ENCODE data around the gene NR3C2.

Gene NR3C2

GRCh38 chr4:148302416-148302815, 139.8 kb downstream of the NR3C2 start:
- no peak for DNase-seq

DNA sequence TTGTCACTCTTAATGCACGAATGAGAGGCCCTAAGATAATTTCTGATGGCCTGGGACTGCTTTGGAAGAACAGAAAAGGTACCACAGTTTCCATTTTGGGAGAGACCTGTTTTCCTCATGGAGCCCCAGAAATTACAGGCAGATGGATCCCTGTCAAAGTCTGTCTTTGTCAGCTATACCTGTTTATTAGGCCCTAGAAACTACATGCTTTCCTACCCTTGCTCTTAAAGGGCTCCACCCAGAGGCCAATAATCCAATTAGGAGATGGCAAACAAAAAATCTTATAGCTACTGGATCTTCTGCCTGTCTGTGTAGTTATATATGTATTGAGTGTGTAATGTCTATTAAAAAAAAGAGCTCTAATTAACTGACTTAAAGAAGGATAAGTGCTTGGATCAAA, 141.3 kb downstream of the NR3C2 start:
- no peak for DNase-seq

DNA sequence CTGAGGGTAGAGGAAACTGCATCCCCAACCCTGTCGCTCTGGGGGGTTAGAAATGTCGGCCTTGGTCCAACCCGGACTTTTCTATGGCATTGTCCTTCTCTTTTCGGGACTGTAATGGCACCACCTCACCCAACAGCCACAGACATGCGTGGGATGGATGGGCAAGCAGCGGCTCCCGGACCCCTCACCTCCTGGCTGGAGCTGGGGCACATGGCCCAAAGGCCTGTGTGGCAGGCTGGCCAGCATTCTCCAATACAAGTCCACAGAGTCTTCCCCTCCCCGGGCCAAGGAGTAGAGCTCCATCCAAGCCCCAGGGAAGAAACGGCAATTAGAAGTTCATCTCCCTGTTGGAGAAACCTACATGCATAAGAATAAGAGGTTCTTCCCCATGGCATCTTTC, 142.9 kb downstream of the NR3C2 start:
- DNase-seq: no peak

GRCh38 chr4:148296498-148296897, 145.7 kb downstream of the NR3C2 start:
- no peak for DNase-seq

DNA sequence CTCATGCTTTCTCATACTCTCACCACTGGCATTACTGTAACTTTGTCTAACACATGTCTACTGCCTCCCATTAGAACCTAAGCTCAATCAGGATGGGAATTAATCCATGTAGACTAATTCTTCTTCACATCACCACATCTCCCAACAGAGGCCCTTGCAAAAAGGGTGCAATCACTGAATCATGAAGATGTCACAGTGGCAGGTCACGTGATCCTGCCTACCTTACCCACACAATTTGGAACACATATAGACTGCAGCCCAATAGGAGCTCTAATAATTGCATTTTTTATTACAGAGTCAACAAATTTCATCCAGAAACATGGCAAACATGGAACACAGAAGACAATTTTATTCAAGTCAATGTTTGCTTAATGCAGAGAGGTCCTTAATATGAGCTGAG, 146.6 kb downstream of the NR3C2 start:
- no peak for DNase-seq

GRCh38 chr4:148293571-148293970, 148.6 kb downstream of the NR3C2 start:
- DNase-seq: no peak

- DNase-seq: no peak
Measured at GRCh38 chr4:148292686-148293085, 149.5 kb downstream of the NR3C2 start.

- DNase-seq: no peak
Measured at GRCh38 chr4:148289740-148290139, 152.5 kb downstream of the NR3C2 start.

DNA sequence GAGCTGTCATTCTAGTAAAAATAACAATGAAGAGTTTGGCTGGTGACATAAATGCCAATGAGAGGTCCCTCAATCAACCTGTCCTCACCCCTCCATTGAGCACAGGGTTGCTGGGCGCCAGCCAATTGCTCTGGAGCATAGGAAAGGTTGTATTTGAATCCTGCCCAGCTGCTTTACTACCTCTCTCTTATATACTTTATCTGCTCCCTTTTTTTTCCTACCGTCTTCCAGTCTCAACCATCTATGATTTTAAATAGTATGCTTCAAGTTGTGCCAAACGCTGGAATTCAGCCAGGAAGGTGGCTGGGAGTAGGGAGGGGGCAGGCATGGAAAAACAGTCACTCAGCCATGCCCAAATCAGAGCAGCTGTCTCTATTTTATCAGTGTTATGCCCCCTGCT, 153.8 kb downstream of the NR3C2 start:
- no peak for DNase-seq

- DNase-seq: no peak
Measured at GRCh38 chr4:148287111-148287510, 155.1 kb downstream of the NR3C2 start.

DNA sequence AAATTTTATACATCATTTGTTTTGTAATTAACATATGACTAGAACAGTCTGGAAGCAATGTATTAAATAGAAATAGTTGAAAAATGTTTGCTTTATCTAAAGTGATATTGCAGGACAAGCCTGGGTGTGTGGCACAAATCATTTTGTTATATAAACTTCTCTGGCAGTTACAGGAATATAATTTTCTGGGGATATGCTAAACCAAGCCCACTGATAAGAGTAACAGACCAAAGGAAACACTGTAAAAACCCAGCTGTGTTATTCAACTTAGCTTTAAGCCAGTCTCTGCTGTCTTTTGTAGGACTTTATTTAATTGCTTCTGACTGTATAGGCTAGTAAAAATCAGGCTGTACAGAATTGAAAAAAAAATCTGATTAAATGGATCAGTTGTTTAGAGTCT, 156.2 kb downstream of the NR3C2 start:
- no peak for DNase-seq

DNA sequence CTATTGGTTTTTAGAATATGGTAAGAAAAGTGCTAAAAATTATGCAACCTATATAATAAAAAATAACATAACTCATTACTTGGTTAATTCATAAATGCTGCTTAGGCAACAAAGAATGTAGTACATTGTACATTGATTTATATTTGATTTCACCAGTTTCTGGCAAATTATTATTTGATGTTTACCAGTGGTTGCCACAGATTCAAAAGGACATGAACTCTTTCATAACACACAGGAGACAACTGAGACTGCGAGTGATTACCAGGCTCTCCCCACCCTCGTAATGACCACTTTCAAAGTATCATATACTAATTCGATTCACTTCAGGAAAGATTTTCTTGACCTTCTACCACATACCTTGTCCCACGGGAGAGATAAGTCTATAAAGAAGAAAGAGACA, 158.5 kb downstream of the NR3C2 start:
- no peak for DNase-seq

- no peak for DNase-seq
Measured at GRCh38 chr4:148278310-148278709, 163.9 kb downstream of the NR3C2 start.

GRCh38 chr4:148275266-148275665, 166.9 kb downstream of the NR3C2 start:
- DNase-seq: no peak

GRCh38 chr4:148273501-148273986, 168.7 kb downstream of the NR3C2 start:
- DNase-seq: no peak

DNA sequence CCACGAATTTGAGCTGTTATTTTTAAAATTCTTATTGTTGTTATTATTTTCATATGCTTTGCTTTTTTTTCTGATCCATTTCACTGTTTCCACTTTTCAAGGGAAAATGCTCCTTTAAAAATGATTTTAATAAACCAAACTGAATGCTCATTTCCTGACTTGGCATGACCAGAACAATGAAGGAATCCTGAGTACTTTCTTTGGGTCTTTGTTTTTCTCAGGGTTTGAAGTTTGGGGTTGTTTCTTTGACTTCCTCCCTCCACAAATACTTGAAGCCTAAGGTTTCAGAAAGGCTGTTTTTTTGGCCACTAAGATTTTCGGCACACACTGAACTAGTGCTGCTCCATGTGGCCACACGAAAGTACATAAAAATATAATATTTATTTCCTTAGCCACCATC, 171.0 kb downstream of the NR3C2 start:
- DNase-seq: no peak

DNA sequence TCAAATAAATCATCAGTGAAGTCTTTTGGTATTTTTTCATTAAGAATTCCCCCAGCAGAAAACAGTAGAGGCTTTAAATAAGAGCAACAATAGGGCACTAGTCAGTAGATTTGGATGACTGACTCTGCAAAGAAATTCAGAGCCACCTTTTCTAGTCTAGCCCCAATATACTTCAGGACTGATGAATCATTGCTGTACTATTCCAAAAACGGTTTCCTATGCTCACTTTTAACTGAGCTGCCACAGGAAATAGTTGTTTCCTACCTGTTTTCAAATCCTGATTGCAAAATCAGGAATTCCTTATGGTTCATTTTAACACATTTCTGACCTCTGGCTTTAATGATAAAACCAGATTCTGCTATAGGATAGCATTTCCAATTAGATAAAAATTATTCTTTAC, 171.6 kb downstream of the NR3C2 start:
- no peak for DNase-seq

DNA sequence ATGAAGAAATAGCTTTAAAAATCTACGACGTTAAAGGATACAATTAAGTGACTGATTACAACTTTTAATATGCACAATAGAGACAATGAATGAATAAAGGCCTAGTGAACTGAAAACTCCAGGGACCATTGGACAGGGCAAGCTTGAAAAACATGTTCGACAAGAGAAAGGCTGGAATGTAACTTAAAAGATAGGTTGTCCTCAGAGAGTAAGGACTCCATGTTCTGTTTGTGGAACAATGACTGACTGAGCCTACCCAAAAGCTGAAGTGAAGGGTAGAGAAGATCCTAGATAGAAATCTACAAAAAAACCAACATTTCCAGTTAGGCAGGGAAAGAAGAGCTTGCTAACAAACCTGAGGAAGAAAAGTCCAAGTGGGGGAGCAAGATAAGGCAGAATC, 173.4 kb downstream of the NR3C2 start:
- DNase-seq: no peak

DNA sequence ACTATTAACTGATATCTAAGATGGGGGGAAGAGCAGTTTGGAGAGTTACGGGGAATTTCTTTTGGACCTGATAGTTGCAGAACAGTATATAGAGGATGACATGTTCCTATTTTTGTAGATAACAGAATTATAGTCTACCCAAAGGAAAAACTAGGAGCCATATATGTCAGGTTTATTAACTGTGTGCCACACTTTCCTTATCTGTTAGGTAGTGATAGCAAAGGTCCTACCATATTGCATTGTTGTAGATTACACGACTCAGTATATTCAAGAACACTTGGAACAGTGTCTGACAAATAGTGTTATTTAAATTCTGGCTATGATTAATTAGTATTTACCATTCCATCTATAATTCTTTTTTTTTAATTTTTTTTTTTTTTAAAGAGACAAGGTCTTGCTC, 175.3 kb downstream of the NR3C2 start:
- DNase-seq: no peak

DNA sequence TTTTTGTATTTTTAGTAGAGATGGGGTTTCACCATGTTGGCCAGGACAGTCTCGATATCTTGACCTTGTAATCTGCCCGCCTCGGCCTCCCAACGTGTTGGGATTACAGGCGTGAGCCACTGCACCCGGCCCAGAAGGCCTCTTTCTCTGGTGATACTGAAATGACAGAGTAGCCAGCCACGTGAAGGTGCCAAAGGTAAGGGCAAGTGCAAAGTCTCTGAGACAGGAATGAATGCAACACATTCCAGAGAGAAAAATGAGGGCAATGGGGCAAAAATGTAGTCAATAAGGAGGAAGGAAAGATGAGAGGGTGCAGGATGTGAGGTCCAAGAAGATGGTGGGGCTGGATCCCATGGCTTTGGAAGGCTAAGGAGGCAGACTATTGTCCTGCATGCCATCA, 176.0 kb downstream of the NR3C2 start:
- no peak for DNase-seq

- no peak for DNase-seq
Measured at GRCh38 chr4:148265627-148266026, 176.6 kb downstream of the NR3C2 start.

DNA sequence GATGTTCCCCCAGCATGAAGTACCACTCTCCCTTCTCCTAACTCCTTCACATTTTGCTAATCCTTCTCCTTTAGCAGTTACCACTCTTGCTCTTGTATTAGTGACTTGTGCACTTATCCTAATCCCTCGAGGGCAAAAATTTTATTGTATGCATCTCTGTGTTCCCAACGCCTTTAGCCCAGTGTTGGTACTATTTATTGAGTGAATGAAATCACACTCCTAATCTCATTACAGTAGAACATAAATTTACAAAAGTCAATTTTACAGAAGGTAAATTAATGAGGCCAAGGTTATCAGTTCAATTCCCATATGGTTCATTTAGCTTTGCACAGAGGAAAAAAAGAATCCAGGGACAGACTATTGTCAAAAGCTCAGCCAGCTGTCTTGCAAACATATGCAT, 178.4 kb downstream of the NR3C2 start:
- DNase-seq: no peak

DNA sequence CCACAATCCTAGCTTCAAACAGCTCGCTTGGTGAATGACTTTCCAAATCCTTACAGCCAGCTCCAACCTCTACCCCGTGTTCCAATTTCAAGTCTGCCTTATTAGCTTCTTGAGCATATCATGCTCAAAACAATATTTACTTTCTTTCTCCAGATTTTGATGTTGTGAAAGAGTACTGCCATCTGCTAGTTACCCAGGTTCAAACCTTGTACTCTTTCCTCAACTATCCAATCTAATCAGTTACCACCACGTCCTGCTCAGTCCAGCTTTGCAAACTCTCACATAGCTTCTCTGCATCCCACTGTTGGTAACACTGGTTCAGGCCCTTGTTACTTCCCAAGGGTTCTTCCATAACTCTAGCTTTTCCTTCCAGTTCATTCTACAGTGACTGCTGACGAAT, 179.1 kb downstream of the NR3C2 start:
- no peak for DNase-seq

GRCh38 chr4:148261848-148262247, 180.4 kb downstream of the NR3C2 start:
- DNase-seq: no peak

DNA sequence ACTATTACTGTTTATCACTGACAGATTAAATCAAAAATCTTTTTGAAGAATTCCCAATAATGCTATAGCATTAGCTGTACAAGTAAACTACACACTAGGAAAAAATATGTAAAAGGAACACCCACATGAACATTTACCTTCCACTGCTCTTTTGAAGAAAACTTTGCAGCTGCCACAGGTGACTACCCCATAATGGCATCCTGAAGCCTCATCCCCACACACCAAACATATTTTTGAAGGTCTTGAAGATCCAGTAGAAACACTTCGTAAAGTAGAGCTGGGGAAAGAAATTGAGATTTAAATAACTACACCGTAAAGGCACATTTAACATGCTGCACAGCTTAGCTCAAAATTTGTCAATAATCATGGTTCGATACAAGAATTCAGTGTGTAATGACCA, 182.4 kb downstream of the NR3C2 start:
- no peak for DNase-seq

DNA sequence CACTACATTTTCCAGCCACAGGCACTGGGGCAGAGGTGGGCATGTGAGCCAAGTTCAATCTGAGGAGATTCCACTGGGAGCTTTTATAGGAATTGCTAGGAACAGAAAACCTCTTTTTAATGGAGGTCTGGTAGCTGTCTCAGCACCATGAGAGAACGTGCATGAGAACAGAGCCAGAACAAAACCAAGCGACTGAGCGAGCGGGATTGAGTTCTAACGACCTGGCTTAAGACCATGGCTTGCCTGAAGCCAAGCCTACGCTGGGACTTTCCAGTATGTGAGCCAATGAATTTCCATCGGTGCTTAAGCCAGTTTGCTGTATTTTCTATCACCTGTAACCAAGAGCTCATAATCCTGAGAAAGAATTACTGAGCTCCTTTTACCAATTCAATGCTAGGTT, 183.7 kb downstream of the NR3C2 start:
- DNase-seq: no peak

All from inflammatory macrophage (primary cell).